GM18517 (cell line): ENCODE measurements around the gene HK1.
"Not testable (repeated sequence)": the region's sequence is repeated elsewhere in the genome, so short reads cannot be mapped to it uniquely, and the experiment has no call there.

Experiments used
- ATAC-seq: cut with Tn5 transposase; IDR thresholded peaks from one replicate; pipeline ENCODE4 v1.9.1; 2021; ENCODE audit warnings: mild to moderate bottlenecking, moderate library complexity; ENCODE audit not compliant: unreplicated experiment

HK1 gene

DNA sequence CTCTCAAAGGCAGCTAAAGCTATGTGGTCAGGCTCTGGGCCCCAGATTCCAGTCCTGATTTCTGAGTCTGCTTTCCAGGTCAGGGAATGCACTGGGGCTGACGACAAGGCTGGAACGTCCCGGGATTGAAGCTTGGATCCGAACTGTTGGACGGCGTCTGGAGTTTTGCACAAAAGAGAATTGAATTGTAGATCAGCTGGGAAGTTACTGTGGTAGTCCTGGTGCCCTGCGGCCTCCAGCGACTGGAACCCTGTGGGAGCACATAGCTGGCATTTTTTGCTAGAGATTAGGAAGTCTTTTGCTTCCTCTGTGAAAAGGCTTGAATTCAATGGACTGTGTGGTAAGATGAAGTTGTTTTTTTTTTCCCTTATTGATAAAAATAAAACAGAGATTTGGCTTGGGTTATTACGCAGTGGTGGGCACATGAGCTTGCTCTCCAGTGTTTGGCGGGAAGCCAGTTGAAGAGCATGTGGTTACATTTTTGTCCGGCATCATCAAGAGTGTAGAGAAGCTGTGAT, at the start of gene HK1:
Gene HK1, plus strand, starts transcription at position 51 of the 518 bp plus-strand sequence.
- no peak for ATAC-seq

DNA sequence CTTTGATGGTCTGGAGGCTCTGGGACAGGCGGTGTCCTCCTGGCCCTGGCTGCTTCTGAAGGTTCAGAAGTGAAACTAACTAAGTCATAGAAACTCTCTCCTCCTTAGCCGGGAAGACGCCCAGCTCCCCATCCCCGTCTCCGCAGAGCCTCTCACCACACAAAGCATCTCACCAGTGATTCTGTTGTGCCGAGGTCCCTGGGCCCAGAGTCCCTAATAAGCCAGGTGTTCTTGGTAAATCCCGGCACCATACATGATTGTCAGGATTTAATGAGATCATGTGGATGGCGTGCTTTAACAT, 48.7 kb upstream of the HK1 start:
- ATAC-seq = no peak

DNA sequence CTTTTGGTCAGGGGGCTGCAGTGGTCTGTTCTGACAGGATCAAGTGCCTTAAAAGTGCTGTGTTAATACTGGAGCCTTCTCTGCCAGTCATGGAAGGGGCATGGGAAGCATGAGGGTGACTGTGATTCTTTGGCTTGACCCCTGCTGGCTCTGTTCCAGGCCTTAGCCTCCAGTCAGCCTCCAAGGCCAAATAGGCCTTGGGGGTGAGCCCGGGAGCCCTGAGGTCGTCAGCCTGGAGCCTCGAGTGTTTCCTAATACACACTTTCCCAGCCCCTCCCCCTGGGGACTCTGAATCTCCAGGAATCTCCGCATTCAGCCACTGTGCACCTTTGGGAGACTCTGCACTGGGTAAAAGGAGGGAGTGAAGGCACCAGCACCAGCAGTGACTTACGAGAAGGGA, 48.2 kb upstream of the HK1 start:
- no peak for ATAC-seq

- no peak for ATAC-seq
Measured at GRCh38 chr10:69232252-69232651, 46.0 kb upstream of the HK1 start.

- ATAC-seq = no peak
Measured at GRCh38 chr10:69232736-69233480, 45.4 kb upstream of the HK1 start.

DNA sequence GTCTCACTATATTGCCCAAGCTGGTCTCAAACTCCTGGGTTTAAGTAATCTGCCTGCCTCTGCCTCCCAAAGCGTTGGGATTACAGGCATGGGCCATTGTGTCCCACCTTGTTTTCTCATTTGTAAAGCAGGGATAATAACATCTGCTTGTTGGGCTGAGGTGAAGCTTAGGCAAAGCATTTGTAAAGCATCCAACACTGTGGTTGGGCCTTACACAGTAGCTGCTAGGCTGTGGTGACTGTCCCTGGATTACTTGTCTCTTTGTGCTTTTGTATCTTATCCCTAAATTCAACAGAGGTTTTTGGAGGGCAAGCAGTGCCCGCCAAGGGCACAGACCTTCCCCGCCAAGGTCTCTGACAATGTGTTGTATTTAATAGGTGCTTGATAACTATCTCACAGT, 43.8 kb upstream of the HK1 start:
- no peak for ATAC-seq

- peak; percentile 90 for ATAC-seq
Measured at GRCh38 chr10:69237528-69238159, 40.7 kb upstream of the HK1 start.

DNA sequence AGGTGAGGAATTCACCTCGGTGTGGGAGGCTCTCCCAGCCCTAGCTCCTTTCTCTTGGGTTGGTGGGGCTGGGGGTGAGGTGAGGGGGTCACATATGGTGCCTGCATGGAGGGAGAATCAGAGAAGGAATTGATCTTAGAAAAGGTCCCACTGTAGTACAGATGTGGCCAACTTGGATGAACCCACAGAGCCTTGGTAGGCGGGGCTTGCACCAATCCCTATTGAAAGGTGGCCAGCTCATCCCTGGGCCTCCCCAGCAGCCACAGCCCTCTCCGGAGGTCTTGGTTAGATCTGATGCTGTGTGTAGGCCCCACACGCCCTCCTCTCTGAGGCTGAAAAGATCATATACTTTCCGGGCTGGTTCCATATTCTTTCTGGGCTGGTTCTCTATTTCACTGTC, 39.2 kb upstream of the HK1 start:
- ATAC-seq = no peak

- no peak for ATAC-seq
Measured at GRCh38 chr10:69239816-69240434, 38.4 kb upstream of the HK1 start.

GRCh38 chr10:69240455-69240854, 37.8 kb upstream of the HK1 start:
- ATAC-seq = no peak

DNA sequence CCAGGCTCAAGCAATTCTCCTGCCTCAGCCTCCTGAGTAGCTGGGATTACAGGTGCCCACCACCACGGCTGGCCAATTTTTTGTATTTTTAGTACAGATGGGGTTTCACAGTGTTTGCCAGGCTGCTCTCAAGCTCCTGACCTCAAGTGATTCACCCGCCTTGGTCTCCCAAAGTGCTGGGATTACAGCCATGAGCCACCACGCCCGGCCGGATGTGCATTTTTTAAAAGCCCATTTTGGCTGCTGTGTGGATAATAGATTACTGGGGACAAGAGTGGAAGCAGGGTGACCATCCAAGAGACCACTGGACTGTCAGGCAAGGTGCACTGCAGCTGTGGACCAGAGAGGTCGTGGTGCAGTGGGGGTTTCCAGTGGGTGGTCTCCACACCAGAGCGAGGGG, 36.7 kb upstream of the HK1 start:
- no peak for ATAC-seq

DNA sequence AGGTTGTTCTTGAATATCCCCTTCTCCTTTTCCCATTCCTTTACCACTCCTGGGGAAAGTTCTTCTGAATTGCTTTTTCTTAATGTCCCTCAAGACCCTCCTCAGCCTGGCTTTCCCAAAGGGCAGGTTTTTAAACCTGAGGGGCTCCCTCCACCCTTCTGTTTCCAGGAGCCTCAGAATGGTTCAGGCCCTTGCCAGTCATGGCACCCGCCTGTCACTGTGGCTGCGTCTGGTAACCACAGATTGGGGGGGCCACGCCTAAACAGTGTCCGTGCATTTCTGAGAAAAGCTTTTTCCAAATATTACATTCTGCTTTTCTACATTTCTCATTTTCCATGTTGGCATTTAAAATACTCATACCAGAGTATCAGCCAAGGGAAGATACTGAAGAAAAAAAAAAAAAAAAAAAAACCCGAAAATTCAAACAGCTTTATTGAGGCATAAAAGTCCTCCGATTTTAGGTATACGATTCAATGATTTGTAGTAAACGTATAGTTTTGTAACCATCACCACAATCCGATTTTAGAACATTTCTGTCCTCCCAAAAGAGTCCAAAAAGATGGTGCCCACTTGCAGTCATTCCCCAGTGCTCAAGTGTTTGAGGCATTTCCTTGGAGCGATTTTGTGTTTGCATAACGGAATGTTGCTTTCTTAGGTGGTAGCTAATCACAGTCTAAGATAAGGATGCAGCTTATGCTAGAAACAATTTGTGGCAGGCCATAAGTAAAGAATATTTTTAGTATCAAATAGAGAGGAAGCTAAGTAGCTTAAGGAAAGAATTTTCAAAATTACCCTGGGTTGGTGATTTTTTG, 36.0 kb upstream of the HK1 start:
- ATAC-seq = no peak

- no peak for ATAC-seq
Measured at GRCh38 chr10:69242852-69243212, 35.5 kb upstream of the HK1 start.

DNA sequence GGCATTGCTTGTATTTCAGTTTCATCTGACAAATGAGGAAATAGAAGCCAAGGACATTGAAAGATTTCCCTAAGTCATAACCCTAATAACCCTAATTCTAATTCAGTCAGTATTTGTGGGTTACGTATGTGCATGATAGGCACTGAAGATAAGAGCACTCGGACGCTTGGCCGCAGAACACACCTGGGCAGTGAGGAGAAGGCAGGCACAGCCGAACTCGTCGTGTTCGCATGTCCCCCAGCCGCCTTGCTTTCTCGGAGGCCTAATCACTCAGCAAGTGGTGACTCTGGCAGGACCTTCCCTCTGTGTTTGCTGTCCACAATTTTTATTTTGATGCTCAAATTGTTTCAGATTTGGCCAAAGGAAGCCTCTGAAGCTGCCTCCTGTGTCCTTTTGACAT, 34.5 kb upstream of the HK1 start:
- no peak for ATAC-seq

GRCh38 chr10:69246036-69246435, 32.3 kb upstream of the HK1 start:
- ATAC-seq = no peak

GRCh38 chr10:69246581-69247312, 31.5 kb upstream of the HK1 start:
- ATAC-seq = no peak

GRCh38 chr10:69247313-69247710, 31.0 kb upstream of the HK1 start:
- ATAC-seq = no peak

DNA sequence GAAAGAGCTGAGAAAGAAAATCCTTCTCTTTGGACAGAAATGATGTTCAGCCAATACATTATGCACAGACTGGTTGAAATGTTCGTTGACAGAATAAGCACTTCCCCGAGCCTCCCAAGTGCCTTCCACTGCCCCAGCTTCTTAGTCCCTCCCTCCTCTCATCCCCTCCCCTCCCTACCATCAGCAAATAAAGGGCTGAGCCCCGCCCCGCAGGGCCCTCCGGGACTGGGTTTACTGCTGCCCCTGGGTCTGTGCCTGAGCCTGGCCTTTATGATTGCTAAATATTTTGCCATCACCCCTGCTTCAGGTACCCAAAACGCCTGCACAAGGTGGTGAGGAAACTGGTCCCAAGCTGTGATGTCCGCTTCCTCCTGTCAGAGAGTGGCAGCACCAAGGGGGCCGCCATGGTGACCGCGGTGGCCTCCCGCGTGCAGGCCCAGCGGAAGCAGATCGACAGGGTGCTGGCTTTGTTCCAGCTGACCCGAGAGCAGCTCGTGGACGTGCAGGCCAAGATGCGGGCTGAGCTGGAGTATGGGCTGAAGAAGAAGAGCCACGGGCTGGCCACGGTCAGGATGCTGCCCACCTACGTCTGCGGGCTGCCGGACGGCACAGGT, 30.1 kb upstream of the HK1 start:
- ATAC-seq = no peak

- ATAC-seq = no peak
Measured at GRCh38 chr10:69250041-69250440, 28.3 kb upstream of the HK1 start.

DNA sequence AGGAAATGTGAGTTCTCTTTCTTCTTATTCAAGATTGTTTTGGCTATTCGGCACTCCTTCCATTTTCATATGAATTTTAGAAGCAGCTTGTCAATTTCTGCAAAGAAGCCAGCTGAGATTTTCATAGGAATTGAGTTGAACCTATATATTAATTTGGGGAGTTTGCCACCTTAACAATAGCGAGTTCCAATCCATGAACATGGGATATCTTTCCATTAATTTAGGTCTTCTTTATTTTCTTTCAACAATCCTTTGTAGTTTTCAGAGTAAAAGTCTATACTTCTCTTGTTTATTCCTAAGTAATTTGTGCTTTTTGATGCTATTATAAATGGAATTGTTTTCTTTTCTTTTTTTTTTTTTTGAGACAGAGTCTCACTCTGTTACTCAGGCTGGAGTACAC, 26.9 kb upstream of the HK1 start:
- not testable (repeated sequence) for ATAC-seq
